Regular cardiac myocyte (primary cell): ENCODE data around the gene TBX20. TPM values are rescaled to one million over a fixed set of nuclear protein-coding genes. Genes with fewer than 3 reads are reported as not detected.

Experiments used
- total RNA-seq: library from RNA; depleted of rRNA; stranded (reverse); fragments of >200 nt; gene quantifications from 2 replicates; pipeline ENCODE4 v1.2.3, GENCODE V29; 2014

TBX20 gene, protein sequence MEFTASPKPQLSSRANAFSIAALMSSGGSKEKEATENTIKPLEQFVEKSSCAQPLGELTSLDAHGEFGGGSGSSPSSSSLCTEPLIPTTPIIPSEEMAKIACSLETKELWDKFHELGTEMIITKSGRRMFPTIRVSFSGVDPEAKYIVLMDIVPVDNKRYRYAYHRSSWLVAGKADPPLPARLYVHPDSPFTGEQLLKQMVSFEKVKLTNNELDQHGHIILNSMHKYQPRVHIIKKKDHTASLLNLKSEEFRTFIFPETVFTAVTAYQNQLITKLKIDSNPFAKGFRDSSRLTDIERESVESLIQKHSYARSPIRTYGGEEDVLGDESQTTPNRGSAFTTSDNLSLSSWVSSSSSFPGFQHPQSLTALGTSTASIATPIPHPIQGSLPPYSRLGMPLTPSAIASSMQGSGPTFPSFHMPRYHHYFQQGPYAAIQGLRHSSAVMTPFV
- total RNA-seq, result 9.0 and 11.5 TPM in 2 replicates

DNA sequence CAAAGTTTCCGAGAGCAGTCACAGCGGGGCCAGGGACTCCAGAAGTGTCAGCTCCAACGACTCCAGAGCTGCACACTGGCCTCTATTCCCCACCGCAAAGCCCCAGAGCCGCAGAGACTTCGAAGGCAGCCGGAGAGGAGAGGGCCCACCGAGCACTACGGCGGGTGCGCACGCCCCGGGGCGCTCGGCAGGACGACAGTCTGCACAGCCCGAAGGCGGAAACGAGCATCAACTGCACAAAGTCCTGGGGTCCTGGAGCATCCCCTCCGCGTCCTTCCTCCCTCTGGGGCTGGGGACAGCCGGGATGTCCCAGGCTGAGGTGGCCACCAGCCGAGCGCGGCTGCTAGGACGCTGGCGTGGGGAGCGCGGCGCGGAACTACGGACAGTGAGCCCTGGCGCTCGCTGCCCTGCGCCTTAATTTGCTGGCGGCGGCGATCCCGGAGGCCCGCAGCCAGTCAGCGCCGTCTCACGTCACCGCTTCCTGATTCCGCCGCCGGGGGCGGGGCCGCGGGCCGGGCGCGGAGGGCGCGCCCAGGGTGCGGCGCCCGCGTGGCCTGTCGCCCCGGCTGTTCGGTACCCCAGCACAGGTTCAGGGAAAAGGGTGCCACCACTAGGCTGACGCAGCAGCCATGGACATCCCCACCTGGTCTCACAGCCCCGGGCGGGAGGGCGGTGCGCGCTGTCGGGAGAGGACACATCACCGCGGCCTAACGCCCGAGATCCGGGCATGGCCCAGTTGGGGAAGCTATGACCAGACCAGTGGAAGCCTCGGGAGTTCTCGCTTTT, at the start of gene TBX20:
TBX20 (minus strand) TSS at position 391 of the 786 bp plus-strand sequence. CDS start 480 bp downstream, outside the sequence.

Other genes starting within 250 kb of the TBX20 start
- gene DPY19L1, start 216.6 kb downstream of the TBX20 start, total RNA-seq, result 61.9 and 64.5 TPM in 2 replicates